ENCODE measurements around the gene IMPDH1. TPM values are rescaled to one million over a fixed set of nuclear protein-coding genes. Genes with fewer than 3 reads are reported as not detected.

The IMPDH1 gene
- total and polyA plus RNA-seq, 9 of the 15 experiments (the other 6 are each of a cell fraction or from before 2014, with no cell fraction given), result 0.80 to 118 (median 64.3) TPM

- peak overlapping the region; percentile 97 for H2AFZ ChIP-seq (ENCODE audit: low read depth, low read length)
- peaks cover 36 to 49% of the 10 kb centered on the region in 2 experiments for H3K4me1 ChIP-seq (replicated peaks in 1 of 2; ENCODE audit: control insufficient read depth in 2 of 2, insufficient read depth in 2 of 2, low read length in 2 of 2)
- intact Hi-C loops (cut with micrococcal nuclease), result no loop called here
- H3K27ac ChIP-seq (ENCODE audit: extremely low read depth, low read depth, low read length), result peak overlapping the region; percentile 20; the same call in 2 of the 3 replicates
- H3K9me3 ChIP-seq (replicated peaks; ENCODE audit: control insufficient read depth, insufficient read depth, low read depth, low read length), result no peaks in the 10 kb centered on the region
- H3K27me3 ChIP-seq (ENCODE audit: control insufficient read depth in 2 of 2, insufficient read depth in 2 of 2, low read length in 2 of 2), result no peaks in the 10 kb centered on the region
- peak overlapping the region; percentile 63 to 94 for H3K9ac ChIP-seq (ENCODE audit: insufficient read depth in 1 of 2, low read depth in 2 of 2, low read length in 2 of 2)
- H4K20me1 ChIP-seq (replicated peaks; ENCODE audit: control insufficient read depth, insufficient read depth, low read length), result no peaks in the 10 kb centered on the region
- no peak for ATAC-seq
- H3K4me2 ChIP-seq (ENCODE audit: insufficient read depth, low read length), result peak overlapping the region; percentile 96
- DNase-seq (ENCODE audit: extremely low read depth in 1 of 4, low spot score in 3 of 4), result no peak
- 1% methylated on average over 6 of the region's 6 CpGs for WGBS (ENCODE audit: insufficient coverage, low coverage, missing lambda C conversion rate)
- no peaks in the 10 kb centered on the region for H3K36me3 ChIP-seq (ENCODE audit: control insufficient read depth, insufficient read depth, low read length)
- peak; percentile 66 for FAIRE-seq
- no TSS peak for BruUV-seq (replicated peaks)
- H3K79me2 ChIP-seq (ENCODE audit: control insufficient read depth, insufficient read depth, low read length), result peaks cover 9% of the 10 kb centered on the region
- ChIA-PET CTCF (ENCODE audit: low intra/inter-chr PET ratio) (no interaction called here), POLR2A (interaction anchor here (1.0 to 2.6 kb wide), 2 partner anchors 14 to 66 kb away, joined by 3 to 10 read pairs; partner anchors contain the start of gene RBM28)
- in situ Hi-C loops (cut with MboI), result no loop called here
- no peaks in the 10 kb centered on the region for H3K9me1 ChIP-seq (ENCODE audit: control insufficient read depth, insufficient read depth, low read length)
- H3K4me3 ChIP-seq, result peak overlapping the region; percentile 49
- TF ChIP-seq ZNF512 (tag; IDR thresholded peaks at IDR 0.05), result peak; percentile 48; the same call in 1 of the 2 replicates
- TF ChIP-seq SMARCA5 (IDR thresholded peaks at IDR 0.05), result no peak
- TF ChIP-seq SMARCA4 (IDR thresholded peaks at IDR 0.05), result no peak
- TF ChIP-seq, protein P1, sequence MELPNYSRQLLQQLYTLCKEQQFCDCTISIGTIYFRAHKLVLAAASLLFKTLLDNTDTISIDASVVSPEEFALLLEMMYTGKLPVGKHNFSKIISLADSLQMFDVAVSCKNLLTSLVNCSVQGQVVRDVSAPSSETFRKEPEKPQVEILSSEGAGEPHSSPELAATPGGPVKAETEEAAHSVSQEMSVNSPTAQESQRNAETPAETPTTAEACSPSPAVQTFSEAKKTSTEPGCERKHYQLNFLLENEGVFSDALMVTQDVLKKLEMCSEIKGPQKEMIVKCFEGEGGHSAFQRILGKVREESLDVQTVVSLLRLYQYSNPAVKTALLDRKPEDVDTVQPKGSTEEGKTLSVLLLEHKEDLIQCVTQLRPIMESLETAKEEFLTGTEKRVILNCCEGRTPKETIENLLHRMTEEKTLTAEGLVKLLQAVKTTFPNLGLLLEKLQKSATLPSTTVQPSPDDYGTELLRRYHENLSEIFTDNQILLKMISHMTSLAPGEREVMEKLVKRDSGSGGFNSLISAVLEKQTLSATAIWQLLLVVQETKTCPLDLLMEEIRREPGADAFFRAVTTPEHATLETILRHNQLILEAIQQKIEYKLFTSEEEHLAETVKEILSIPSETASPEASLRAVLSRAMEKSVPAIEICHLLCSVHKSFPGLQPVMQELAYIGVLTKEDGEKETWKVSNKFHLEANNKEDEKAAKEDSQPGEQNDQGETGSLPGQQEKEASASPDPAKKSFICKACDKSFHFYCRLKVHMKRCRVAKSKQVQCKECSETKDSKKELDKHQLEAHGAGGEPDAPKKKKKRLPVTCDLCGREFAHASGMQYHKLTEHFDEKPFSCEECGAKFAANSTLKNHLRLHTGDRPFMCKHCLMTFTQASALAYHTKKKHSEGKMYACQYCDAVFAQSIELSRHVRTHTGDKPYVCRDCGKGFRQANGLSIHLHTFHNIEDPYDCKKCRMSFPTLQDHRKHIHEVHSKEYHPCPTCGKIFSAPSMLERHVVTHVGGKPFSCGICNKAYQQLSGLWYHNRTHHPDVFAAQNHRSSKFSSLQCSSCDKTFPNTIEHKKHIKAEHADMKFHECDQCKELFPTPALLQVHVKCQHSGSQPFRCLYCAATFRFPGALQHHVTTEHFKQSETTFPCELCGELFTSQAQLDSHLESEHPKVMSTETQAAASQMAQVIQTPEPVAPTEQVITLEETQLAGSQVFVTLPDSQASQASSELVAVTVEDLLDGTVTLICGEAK (IDR thresholded peaks at IDR 0.05), result peak; percentile 65
- TF ChIP-seq, protein P1 (CRISPR knock-in tag; IDR thresholded peaks at IDR 0.05), result no peak
- no peak for TF ChIP-seq ZKSCAN3 (CRISPR knock-in tag; IDR thresholded peaks at IDR 0.05)
- TF ChIP-seq, protein P2, sequence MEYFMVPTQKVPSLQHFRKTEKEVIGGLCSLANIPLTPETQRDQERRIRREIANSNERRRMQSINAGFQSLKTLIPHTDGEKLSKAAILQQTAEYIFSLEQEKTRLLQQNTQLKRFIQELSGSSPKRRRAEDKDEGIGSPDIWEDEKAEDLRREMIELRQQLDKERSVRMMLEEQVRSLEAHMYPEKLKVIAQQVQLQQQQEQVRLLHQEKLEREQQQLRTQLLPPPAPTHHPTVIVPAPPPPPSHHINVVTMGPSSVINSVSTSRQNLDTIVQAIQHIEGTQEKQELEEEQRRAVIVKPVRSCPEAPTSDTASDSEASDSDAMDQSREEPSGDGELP (CRISPR knock-in tag; IDR thresholded peaks at IDR 0.05; ENCODE audit: borderline replicate concordance), result peak; percentile 13; the same call in 1 of the 2 replicates
- no peak for TF ChIP-seq HMG20B (CRISPR knock-in tag; IDR thresholded peaks at IDR 0.05)
Observed at GRCh38 chr7:128410451-128410753, 620 bp upstream of the IMPDH1 start.
